Natural killer cell (primary cell): ENCODE results near the gene SETDB1. TPM values are rescaled to one million over a fixed set of nuclear protein-coding genes. Genes with fewer than 3 reads are reported as not detected.

Experiments used
- ATAC-seq, 3 donors: fragments of 150-1000 bp in 2 of 3; fragments of 200-7000 bp in 1 of 3; cut with Tn5 transposase; 1 replicate in 1 of 3; 2 replicates in 2 of 3; pipeline ENCODE4 v1.10.0; 2021; ENCODE audit warnings: mild to moderate bottlenecking in 2 of 3, moderate library complexity in 2 of 3
- DNase-seq, 2 donors: peaks; one replicate each; pipeline versions ENCODE4 v3.0.0 to v3.0.0-alpha.2; 2013 to 2021; ENCODE audit warnings: mixed read lengths in 1 of 2
- H3K27ac ChIP-seq: one replicate; pipeline ENCODE4 v1.5.1; 2013; ENCODE audit warnings: mild to moderate bottlenecking, low read length
- H3K27me3 ChIP-seq: one replicate; pipeline ENCODE4 v1.6.1; 2013; ENCODE audit warnings: low read length; ENCODE audit not compliant: control insufficient read depth, insufficient read depth
- H3K36me3 ChIP-seq: one replicate; pipeline ENCODE4 v1.6.1; 2013; ENCODE audit warnings: low read length; ENCODE audit not compliant: control insufficient read depth, insufficient read depth
- H3K4me1 ChIP-seq: one replicate; pipeline ENCODE4 v1.6.1; 2013; ENCODE audit warnings: low read length; ENCODE audit not compliant: control insufficient read depth, insufficient read depth
- H3K4me3 ChIP-seq: one replicate; pipeline ENCODE4 v1.5.1; 2013; ENCODE audit warnings: low read length
- H3K9me3 ChIP-seq: one replicate; pipeline ENCODE4 v1.6.1; 2013; ENCODE audit warnings: low read length; ENCODE audit not compliant: control insufficient read depth, insufficient read depth
- H3K27ac Mint-ChIP-seq, 2 donors: one replicate each; pipeline ENCODE4 v1.8.0; 2022; ENCODE audit warnings: mild to moderate bottlenecking in 2 of 2, mixed read lengths in 2 of 2, moderate library complexity in 1 of 2
- H3K27me3 Mint-ChIP-seq, 2 donors: one replicate each; pipeline ENCODE4 v1.8.0; 2022; ENCODE audit warnings: low read depth in 2 of 2, mixed read lengths in 2 of 2
- H3K36me3 Mint-ChIP-seq: one replicate; pipeline ENCODE4 v1.8.0; 2022; ENCODE audit warnings: mixed read lengths
- H3K4me1 Mint-ChIP-seq, 2 donors: one replicate each; pipeline ENCODE4 v1.8.0; 2022; ENCODE audit warnings: mixed read lengths in 2 of 2
- H3K4me3 Mint-ChIP-seq: one replicate; pipeline ENCODE4 v1.8.0; 2022; ENCODE audit warnings: mild to moderate bottlenecking, moderate library complexity, mixed read lengths
- H3K9me3 Mint-ChIP-seq, 2 donors: one replicate each; pipeline ENCODE4 v1.8.0; 2022; ENCODE audit warnings: mixed read lengths in 2 of 2
- WGBS: methylation state at CpG from one replicate; pipeline ENCODE4 v1.1.7; 2013; ENCODE audit warnings: missing lambda C conversion rate; ENCODE audit not compliant: insufficient coverage; 5-methylcytosine and 5-hydroxymethylcytosine counted together
- intact Hi-C: fragments of 100-400 bp; cut with micrococcal nuclease; formaldehyde crosslinking; loops from one replicate; pipeline ENCODE4 v1.14.2; 2022
- total RNA-seq, 4 donors: library from RNA; stranded (reverse); fragments of 120-200 nt in 1 of 4; gene quantifications; one replicate each; pipeline versions ENCODE4 v1.2.3 to v1.2.4, GENCODE V29; 2013 to 2022
- TF ChIP-seq, protein P1 (sequence below): fragments of 200-600 bp; IDR thresholded peaks from one replicate; pipeline ENCODE4 v1.8.0; 2022; ENCODE audit warnings: antibody characterized with exemption

SETDB1 gene
- total RNA-seq, 3 donors from 2014 or later (not counting 1 experiment from before 2014, with no cell fraction given): 64.6 to 74.3 (median 70.5) TPM

DNA sequence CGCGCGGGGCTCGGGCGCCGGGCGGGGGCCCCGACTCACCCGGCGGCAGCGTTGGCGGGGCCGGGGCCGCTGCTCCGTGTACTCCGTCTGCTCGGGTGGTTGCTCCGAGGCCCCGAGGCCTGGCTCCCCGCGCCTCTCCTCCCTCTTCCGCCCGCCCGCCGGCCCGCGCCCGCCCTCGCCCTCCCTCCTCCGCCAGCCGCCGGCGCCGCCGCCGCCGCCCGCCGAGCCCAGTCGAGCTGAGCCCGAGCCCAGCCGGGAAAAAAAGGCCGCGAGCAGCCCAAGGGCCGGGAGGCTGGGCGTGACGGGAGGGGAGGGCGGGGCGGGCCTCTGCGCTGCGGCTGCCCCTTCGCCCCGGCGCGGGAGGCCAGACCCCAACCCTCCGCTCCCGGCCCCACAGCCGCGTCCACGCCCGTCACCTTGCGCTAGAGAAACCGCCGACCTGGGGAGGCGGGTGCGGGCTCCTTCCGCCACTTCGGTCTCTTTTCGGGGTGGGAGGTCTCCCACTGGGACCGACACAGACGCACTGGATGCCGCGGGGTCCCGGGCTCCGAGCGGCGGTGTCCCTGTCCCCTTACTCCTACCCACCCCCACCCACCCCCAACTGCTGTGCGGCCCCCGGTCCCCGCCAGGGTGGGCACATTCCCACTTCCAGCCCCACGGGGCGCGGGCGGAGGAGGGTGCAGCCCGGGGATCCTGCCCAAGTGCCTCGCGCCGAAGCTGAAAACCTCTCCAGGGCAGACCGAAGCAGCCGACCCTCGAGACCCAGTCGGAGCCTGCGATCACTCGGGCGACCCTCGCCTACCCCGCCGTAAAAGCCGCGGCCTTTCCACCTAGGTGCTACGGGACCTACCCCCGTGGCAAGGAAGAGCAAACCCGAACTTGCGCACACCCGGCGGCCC, 48.7 kb downstream of the SETDB1 start, which contains the start of gene CERS2:
TSS of gene CERS2 (minus strand) at position 256 of the 899 bp plus-strand sequence. CDS start 5,745 bp downstream, outside the sequence.
- Mint-ChIP-seq H3K4me1 (peaks cover 55 to 57% of the 10 kb centered on the region in 2 donors), H3K9me3 (no peaks in the 10 kb centered on the region), H3K36me3 (no peaks in the 10 kb centered on the region), H3K27ac (peak within 1 kb of the TSS; percentile 86 to 88), H3K4me3 (peak within 1 kb of the TSS; percentile 86), H3K27me3 (no peaks in the 10 kb centered on the region)
- peak within 1 kb of the TSS; percentile 70 for H3K27ac ChIP-seq
- DNase-seq (peak; percentile 71 to 88), ATAC-seq (peak; percentile 69 to 83 (median 80))
- no peaks in the 10 kb centered on the region for H3K9me3 ChIP-seq
- no peaks in the 10 kb centered on the region for H3K27me3 ChIP-seq
- peak within 1 kb of the TSS; percentile 86 for H3K4me3 ChIP-seq
- H3K36me3 ChIP-seq: no peaks in the 10 kb centered on the region
- intact Hi-C loops: loop anchor here (5.0 kb wide), 1 partner anchor 182 kb away; the partner anchor contains the start of gene TNFAIP8L2
- TF ChIP-seq, protein P1, sequence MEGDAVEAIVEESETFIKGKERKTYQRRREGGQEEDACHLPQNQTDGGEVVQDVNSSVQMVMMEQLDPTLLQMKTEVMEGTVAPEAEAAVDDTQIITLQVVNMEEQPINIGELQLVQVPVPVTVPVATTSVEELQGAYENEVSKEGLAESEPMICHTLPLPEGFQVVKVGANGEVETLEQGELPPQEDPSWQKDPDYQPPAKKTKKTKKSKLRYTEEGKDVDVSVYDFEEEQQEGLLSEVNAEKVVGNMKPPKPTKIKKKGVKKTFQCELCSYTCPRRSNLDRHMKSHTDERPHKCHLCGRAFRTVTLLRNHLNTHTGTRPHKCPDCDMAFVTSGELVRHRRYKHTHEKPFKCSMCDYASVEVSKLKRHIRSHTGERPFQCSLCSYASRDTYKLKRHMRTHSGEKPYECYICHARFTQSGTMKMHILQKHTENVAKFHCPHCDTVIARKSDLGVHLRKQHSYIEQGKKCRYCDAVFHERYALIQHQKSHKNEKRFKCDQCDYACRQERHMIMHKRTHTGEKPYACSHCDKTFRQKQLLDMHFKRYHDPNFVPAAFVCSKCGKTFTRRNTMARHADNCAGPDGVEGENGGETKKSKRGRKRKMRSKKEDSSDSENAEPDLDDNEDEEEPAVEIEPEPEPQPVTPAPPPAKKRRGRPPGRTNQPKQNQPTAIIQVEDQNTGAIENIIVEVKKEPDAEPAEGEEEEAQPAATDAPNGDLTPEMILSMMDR: no peak
- 4% methylated on average over 106 of the region's 106 CpGs for WGBS
- peaks cover 72% of the 10 kb centered on the region for H3K4me1 ChIP-seq

DNA sequence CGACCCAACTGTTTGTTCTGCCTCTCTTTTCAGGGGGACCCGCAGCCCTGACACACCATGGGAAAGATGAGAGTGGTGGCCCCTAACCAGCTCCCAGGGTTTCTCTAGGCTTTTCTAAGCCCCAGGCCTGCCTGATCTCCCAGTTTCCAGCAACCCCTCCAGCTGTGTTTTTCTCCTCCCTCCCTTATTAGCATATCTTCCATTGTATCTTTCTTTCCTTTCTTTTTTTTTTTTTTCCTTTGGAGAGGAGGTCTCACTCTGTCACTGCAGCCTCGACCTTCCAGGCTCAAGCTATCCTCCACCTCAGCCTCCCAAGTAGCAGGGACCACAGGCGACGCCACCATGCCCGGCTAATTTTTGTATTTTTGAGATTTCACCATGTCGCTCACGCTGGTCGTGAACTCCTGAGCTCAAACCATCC, 50.2 kb downstream of the SETDB1 start:
- peaks cover 67% of the 10 kb centered on the region for H3K4me1 ChIP-seq
- Mint-ChIP-seq H3K4me3 (peak overlapping the region; percentile 82), H3K27me3 (no peaks in the 10 kb centered on the region), H3K9me3 (no peaks in the 10 kb centered on the region), H3K4me1 (peaks cover 42 to 43% of the 10 kb centered on the region in 2 donors), H3K36me3 (no peaks in the 10 kb centered on the region), H3K27ac (peak overlapping the region; percentile 82 to 94)
- H3K4me3 ChIP-seq: no peak overlapping the region
- DNase-seq (no peak), ATAC-seq (no peak)
- H3K9me3 ChIP-seq: no peaks in the 10 kb centered on the region
- intact Hi-C loops: loop anchor here (5.0 kb wide), 1 partner anchor 181 kb away; the partner anchor contains the start of gene TNFAIP8L2
- H3K27me3 ChIP-seq: no peaks in the 10 kb centered on the region
- TF ChIP-seq, protein P1: no peak
- H3K36me3 ChIP-seq: no peaks in the 10 kb centered on the region
- H3K27ac ChIP-seq: no peak overlapping the region
- 91% methylated on average over 9 of the region's 9 CpGs for WGBS

- peak overlapping the region; percentile 82 to 94 for H3K27ac Mint-ChIP-seq
- H3K36me3 ChIP-seq: no peaks in the 10 kb centered on the region
- H3K4me1 ChIP-seq: peaks cover 61% of the 10 kb centered on the region
- H3K4me3 ChIP-seq: no peak overlapping the region
- H3K4me3 Mint-ChIP-seq: peak overlapping the region; percentile 82
- H3K9me3 ChIP-seq: no peaks in the 10 kb centered on the region
- H3K27me3 ChIP-seq: no peaks in the 10 kb centered on the region
- no peaks in the 10 kb centered on the region for H3K9me3 Mint-ChIP-seq
- peak overlapping the region; percentile 58 for H3K27ac ChIP-seq
- peak; percentile 31 to 68 (median 54) for ATAC-seq
- intact Hi-C loops: loop anchor here (5.0 kb wide), 1 partner anchor 180 kb away; the partner anchor contains the start of gene TNFAIP8L2
- no peaks in the 10 kb centered on the region for H3K27me3 Mint-ChIP-seq
- 10% methylated on average over 11 of the region's 11 CpGs for WGBS
- peak; percentile 61 to 84 for DNase-seq
- H3K36me3 Mint-ChIP-seq: no peaks in the 10 kb centered on the region
- H3K4me1 Mint-ChIP-seq: peaks cover 36% of the 10 kb centered on the region in 2 donors
- TF ChIP-seq, protein P1: no peak
Observed at GRCh38 chr1:150976879-150977694, 50.9 kb downstream of the SETDB1 start.
